NB4 (cell line): ENCODE measurements around the gene CELSR1.
A peak's percentile ranks its signal among the peaks of the same experiment; 100 is the strongest.

ENCODE experiments used
- DNase-seq: peaks from one replicate; pipeline ENCODE4 v3.0.0; 2010; ENCODE audit warnings: low read depth
- H3K4me3 ChIP-seq: one replicate; pipeline ENCODE4 v1.5.1; 2011; ENCODE audit warnings: mild to moderate bottlenecking, low read depth, low read length, moderate library complexity
- MYC ChIP-seq: IDR thresholded peaks from 2 replicates; pipeline ENCODE4 v1.6.1; 2011; ENCODE audit warnings: low read depth, low read length
- POLR2A ChIP-seq: IDR thresholded peaks from 2 replicates; pipeline ENCODE4 v1.6.1; 2011; ENCODE audit warnings: mild to moderate bottlenecking; ENCODE audit not compliant: insufficient read length; ENCODE audit errors: extremely low read depth
- TF ChIP-seq, protein P1 (sequence below): IDR thresholded peaks from 2 replicates; pipeline ENCODE4 v1.6.1; 2011; ENCODE audit warnings: low read depth, low read length
- TF ChIP-seq, protein P2 (sequence below): IDR thresholded peaks from one replicate; pipeline ENCODE4 v1.5.1; 2012; ENCODE audit warnings: low read depth, low read length

The CELSR1 gene

DNA sequence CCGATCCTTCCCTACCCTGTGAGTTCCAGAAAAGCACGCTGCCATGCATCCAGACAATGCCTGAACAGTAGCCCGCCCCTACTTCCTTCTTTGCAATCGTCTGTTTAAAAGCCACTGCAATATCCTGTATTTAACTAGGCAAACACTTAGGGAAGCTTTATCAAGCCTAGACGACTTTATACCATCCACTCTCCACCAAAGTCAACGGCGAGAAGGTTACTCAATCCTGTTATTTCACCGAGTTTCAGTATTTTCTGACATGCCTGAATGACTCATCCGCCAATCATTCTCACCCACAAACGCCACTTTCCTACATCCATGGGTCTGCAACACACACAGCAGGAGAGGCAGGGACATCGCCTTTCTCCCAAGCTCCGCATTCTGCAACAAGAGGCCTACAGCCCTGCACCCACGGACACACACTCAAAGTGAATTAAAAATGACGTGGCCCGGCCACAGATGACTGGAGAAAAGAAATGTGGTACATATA, 9.3 kb downstream of the CELSR1 start:
- TF ChIP-seq, protein P1, sequence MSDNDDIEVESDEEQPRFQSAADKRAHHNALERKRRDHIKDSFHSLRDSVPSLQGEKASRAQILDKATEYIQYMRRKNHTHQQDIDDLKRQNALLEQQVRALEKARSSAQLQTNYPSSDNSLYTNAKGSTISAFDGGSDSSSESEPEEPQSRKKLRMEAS = no peak; the same call in 1 of the 2 replicates
- H3K4me3 ChIP-seq = no peak overlapping the region
- peak; percentile 99 for DNase-seq

DNA sequence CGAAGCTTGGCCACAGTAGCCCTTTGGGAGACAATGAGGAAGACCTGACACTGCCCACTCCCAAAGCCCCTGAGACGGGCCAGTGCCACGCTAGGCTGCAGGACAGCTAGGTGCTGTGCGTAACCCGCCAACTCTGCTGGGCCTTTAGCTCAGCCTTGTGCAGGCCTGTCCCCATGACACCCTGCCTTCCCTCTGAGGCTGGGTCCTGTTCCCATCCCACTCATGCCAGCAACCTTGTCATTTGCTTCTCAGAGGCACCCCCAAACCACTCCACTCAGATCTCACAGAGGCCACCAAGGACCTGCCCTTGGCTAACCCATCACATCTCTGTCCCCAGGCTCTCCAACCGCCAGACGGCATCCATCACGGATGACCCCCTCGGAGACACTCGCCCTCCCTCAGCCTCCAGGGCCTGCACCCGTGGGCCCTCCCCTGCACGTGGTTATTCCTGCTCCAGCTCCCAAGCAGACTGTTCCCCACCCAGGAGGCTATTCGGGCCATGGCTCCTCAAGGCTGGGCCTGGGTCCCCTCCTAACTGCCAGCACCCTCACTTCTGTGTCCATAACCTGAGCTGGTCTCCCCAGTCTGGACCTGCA, 11.1 kb downstream of the CELSR1 start:
- TF ChIP-seq MYC (no peak), POLR2A (no peak)
- TF ChIP-seq, protein P1 = no peak
- TF ChIP-seq, protein P2, sequence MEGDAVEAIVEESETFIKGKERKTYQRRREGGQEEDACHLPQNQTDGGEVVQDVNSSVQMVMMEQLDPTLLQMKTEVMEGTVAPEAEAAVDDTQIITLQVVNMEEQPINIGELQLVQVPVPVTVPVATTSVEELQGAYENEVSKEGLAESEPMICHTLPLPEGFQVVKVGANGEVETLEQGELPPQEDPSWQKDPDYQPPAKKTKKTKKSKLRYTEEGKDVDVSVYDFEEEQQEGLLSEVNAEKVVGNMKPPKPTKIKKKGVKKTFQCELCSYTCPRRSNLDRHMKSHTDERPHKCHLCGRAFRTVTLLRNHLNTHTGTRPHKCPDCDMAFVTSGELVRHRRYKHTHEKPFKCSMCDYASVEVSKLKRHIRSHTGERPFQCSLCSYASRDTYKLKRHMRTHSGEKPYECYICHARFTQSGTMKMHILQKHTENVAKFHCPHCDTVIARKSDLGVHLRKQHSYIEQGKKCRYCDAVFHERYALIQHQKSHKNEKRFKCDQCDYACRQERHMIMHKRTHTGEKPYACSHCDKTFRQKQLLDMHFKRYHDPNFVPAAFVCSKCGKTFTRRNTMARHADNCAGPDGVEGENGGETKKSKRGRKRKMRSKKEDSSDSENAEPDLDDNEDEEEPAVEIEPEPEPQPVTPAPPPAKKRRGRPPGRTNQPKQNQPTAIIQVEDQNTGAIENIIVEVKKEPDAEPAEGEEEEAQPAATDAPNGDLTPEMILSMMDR = no peak
- no peak overlapping the region for H3K4me3 ChIP-seq

DNA sequence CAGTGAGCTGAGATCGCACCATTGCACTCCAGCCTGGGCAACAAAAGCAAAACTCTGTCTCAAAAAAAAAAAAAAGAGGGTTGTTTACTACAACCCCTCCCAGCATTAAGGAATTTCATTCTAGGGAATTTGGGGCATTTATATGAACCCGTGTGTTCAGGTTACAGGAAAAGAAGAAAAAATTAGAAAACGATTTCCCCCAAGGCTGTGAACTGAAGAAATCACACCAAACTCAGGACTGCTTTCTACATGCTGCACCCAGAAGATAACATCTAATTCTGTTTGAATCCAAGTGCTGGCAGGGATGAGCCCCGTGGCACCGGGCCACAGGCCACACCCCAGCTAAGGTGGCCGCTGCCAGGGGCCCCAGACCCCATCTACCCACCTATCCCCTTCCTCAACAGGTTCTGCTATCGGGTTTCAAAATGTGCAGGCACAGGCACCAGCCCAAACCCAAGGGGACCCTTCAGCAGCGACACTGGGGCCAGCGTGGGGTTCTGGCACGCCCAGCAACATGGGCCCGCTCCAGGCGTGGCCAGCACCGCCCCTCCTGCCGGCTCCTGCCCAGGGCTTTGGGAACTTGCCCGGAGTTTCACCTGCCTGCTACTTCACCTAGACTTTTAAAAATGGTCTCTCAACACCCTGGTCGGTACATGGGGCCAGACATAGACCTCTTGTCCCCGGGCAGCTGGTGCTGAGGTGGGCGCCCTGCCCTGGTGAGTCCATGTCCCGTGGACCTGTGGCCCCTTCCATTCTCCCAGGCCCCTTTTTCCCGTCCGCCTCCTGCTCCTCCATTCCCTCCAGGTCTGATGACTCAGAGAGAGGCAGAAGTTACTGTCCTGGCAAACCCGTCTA, 11.8 kb downstream of the CELSR1 start:
- no peak for TF ChIP-seq POLR2A
- TF ChIP-seq, protein P2 = no peak
- no peak for TF ChIP-seq MYC
- TF ChIP-seq, protein P1 = no peak
- no peak overlapping the region for H3K4me3 ChIP-seq
- DNase-seq = no peak

More for the DNA sequence above, 11.1 kb downstream of the CELSR1 start:
- no peak for DNase-seq

DNA sequence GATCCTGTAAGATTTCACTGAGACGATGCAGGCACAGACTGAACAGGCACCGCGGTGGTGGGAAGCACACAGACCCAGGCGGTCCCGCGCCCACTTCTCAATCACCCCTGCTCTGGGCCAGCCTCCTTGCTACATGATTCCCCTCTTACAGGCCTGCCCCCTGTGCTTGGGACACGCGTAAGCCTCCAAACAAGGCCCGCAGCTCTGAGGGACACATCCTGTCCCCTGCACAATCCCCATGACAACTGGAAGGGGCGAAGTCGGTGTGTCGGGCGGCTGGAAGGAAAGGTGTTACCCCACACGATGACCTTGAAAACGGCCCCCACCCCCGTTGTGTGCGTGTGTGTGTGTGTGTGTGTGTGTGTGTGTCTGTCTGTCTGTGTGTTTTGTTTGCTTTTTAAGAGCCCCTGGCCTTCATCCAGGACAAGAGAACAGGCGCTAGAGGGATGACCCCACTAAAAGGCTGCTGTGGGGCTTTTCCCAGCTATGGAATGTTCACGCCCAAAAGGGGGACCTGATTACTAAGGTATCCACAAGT, 13.1 kb downstream of the CELSR1 start:
- no peak overlapping the region for H3K4me3 ChIP-seq
- TF ChIP-seq POLR2A = no peak
- TF ChIP-seq, protein P2 = no peak
- TF ChIP-seq, protein P1 = no peak
- no peak for TF ChIP-seq MYC
- no peak for DNase-seq

DNA sequence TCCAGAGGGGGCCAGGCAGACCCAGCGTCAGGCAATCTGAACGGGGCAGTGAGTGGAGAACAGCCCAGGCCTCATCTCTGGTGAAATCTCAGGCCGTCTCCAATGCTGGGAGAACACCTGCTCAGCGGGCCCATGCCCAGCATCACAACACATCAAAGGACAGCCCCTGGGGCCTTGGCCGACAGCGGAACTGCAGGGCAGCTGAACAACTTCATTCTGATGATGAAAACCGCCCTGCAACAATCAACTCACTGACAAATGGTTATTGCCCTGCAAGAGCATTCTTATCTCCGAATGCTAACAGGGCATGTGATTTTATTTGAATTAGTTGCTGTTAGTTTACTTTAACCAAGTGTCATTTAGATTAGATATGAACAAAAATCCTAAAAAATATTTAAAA, 14.6 kb downstream of the CELSR1 start:
- TF ChIP-seq MYC = no peak
- TF ChIP-seq, protein P1 = no peak
- no peak for TF ChIP-seq POLR2A
- TF ChIP-seq, protein P2 = no peak
- no peak for DNase-seq
- no peak overlapping the region for H3K4me3 ChIP-seq

DNA sequence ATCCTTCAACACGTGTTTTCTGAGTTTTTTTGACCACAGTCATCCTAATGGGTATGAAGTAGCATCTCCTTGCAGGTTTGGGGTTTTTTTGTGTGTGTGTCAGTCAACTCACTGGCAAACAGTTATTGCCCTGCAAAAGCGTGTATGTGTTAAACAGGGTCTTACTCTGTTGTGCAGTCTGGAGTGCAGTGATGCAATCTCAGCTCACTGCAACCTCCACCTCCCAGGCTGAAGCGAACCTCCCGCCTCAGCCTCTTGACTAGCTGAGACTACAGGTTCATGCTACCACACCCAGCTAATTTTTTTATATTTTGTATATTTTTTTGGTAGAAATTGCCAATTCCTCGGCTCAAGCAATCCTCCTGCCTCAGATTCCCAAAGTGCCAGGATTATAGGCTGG, 15.4 kb downstream of the CELSR1 start:
- no peak overlapping the region for H3K4me3 ChIP-seq
- no peak for DNase-seq
- no peak for TF ChIP-seq MYC
- TF ChIP-seq, protein P1 = no peak
